H9 (cell line): ENCODE measurements around the gene NKX2-2. TPM values are rescaled to one million over a fixed set of nuclear protein-coding genes. Genes with fewer than 3 reads are reported as not detected.

Experiments used
- DNase-seq: peaks from one replicate; pipeline ENCODE4 v3.0.0-alpha.2; 2017
- H2AFZ ChIP-seq: one replicate; pipeline ENCODE4 v1.6.1; 2013; ENCODE audit warnings: mild to moderate bottlenecking, low read length, control low read depth, moderate library complexity
- H2AK5ac ChIP-seq: 2 replicates; pipeline ENCODE4 v1.6.1; 2013; ENCODE audit warnings: low read length, control low read depth, mixed read lengths; ENCODE audit not compliant: insufficient read length
- H2BK120ac ChIP-seq: one replicate; pipeline ENCODE4 v1.6.1; 2013; ENCODE audit warnings: low read depth, mild to moderate bottlenecking, low read length, control low read depth, inconsistent platforms; ENCODE audit not compliant: poor library complexity, severe bottlenecking
- H2BK12ac ChIP-seq: 2 replicates; pipeline ENCODE4 v1.6.1; 2013; ENCODE audit warnings: low read length, control low read depth, mixed read lengths, low read depth; ENCODE audit not compliant: insufficient read length
- H2BK15ac ChIP-seq: 2 replicates; pipeline ENCODE4 v1.6.1; 2013; ENCODE audit warnings: low read depth, low read length, control low read depth
- H2BK20ac ChIP-seq: one replicate; pipeline ENCODE4 v1.6.1; 2013; ENCODE audit warnings: low read depth, mild to moderate bottlenecking, low read length, control low read depth, inconsistent platforms; ENCODE audit not compliant: poor library complexity, severe bottlenecking
- H2BK5ac ChIP-seq: 2 replicates; pipeline ENCODE4 v1.6.1; 2013; ENCODE audit warnings: low read length, control low read depth, mixed read lengths; ENCODE audit not compliant: insufficient read length
- H3K14ac ChIP-seq: 2 replicates; pipeline ENCODE4 v1.6.1; 2013; ENCODE audit warnings: low read length, control low read depth; ENCODE audit not compliant: insufficient read depth
- H3K18ac ChIP-seq: 2 replicates; pipeline ENCODE4 v1.6.1; 2013; ENCODE audit warnings: low read depth, mild to moderate bottlenecking, mixed read lengths, low read length, control low read depth; ENCODE audit not compliant: insufficient read length
- H3K23ac ChIP-seq: 2 replicates; pipeline ENCODE4 v1.6.1; 2013; ENCODE audit warnings: low read length, control low read depth, mixed read lengths, low read depth; ENCODE audit not compliant: insufficient read length
- H3K23me2 ChIP-seq: 2 replicates; pipeline ENCODE4 v1.6.1; 2013; ENCODE audit warnings: low read depth, mild to moderate bottlenecking, mixed read lengths, low read length, control low read depth; ENCODE audit not compliant: insufficient read length, poor library complexity, severe bottlenecking
- H3K27ac ChIP-seq: 2 replicates; pipeline ENCODE4 v1.5.1; 2013; ENCODE audit warnings: low read length, control low read depth, mixed read lengths, low read depth; ENCODE audit not compliant: insufficient read length
- H3K27me3 ChIP-seq: 2 replicates; pipeline ENCODE4 v1.6.1; 2013; ENCODE audit warnings: low read length, control low read depth, inconsistent platforms; ENCODE audit not compliant: insufficient read depth
- H3K4ac ChIP-seq: 2 replicates; pipeline ENCODE4 v1.6.1; 2013; ENCODE audit warnings: low read depth, mild to moderate bottlenecking, control low read depth, inconsistent platforms, low read length, moderate library complexity
- H3K4me1 ChIP-seq: 2 replicates; pipeline ENCODE4 v1.6.1; 2013; ENCODE audit warnings: low read length, control low read depth, inconsistent platforms; ENCODE audit not compliant: insufficient read depth
- H3K4me2 ChIP-seq: 2 replicates; pipeline ENCODE4 v1.6.1; 2013; ENCODE audit warnings: low read length, control low read depth, mixed read lengths; ENCODE audit not compliant: insufficient read length, insufficient read depth
- H3K56ac ChIP-seq: 2 replicates; pipeline ENCODE4 v1.6.1; 2013; ENCODE audit warnings: low read depth, mild to moderate bottlenecking, mixed read lengths, low read length, control low read depth; ENCODE audit not compliant: insufficient read length
- H3K79me1 ChIP-seq: 2 replicates; pipeline ENCODE4 v1.6.1; 2013; ENCODE audit warnings: low read depth, mild to moderate bottlenecking, moderate library complexity, low read length, control low read depth, inconsistent platforms; ENCODE audit not compliant: insufficient read depth, poor library complexity, severe bottlenecking
- H3K79me2 ChIP-seq: 2 replicates; pipeline ENCODE4 v1.6.1; 2013; ENCODE audit warnings: low read length, control low read depth, inconsistent platforms; ENCODE audit not compliant: insufficient read depth
- H3K9ac ChIP-seq: 2 replicates; pipeline ENCODE4 v1.6.1; 2013; ENCODE audit warnings: low read length, control low read depth, mixed read lengths; ENCODE audit not compliant: insufficient read length; ENCODE audit errors: extremely low read depth
- H3K9me3 ChIP-seq: one replicate; pipeline ENCODE4 v1.6.1; 2013; ENCODE audit warnings: low read depth, low read length, inconsistent platforms; ENCODE audit not compliant: control insufficient read depth
- H3T11ph ChIP-seq: one replicate; pipeline ENCODE4 v1.6.1; 2013; ENCODE audit warnings: mild to moderate bottlenecking, low read length, control low read depth, inconsistent platforms
- H4K20me1 ChIP-seq: one replicate; pipeline ENCODE4 v1.6.1; 2013; ENCODE audit not compliant: control insufficient read depth, insufficient read length, insufficient read depth
- H4K5ac ChIP-seq: 2 replicates; pipeline ENCODE4 v1.6.1; 2013; ENCODE audit warnings: low read depth, mild to moderate bottlenecking, mixed read lengths, low read length, control low read depth; ENCODE audit not compliant: insufficient read length
- H4K8ac ChIP-seq: replicated peaks from 2 replicates; pipeline ENCODE4 v1.6.1; 2013; ENCODE audit warnings: low read length, control low read depth, mixed read lengths, low read depth; ENCODE audit not compliant: insufficient read length
- H4K91ac ChIP-seq: 2 replicates; pipeline ENCODE4 v1.6.1; 2013; ENCODE audit warnings: low read depth, mild to moderate bottlenecking, moderate library complexity, mixed read lengths, low read length, control low read depth; ENCODE audit not compliant: insufficient read length
- H3K27ac Mint-ChIP-seq, 3 experiments: 2 replicates in 2 of 3; 3 replicates in 1 of 3; pipeline ENCODE4 v1.8.0; 2020 to 2021; ENCODE audit warnings: mixed read lengths in 3 of 3, mild to moderate bottlenecking in 1 of 3, moderate library complexity in 1 of 3
- H3K27me3 Mint-ChIP-seq: 2 replicates; pipeline ENCODE4 v1.8.0; 2021; ENCODE audit warnings: low read depth, mild to moderate bottlenecking, moderate library complexity, mixed read lengths
- H3K36me3 Mint-ChIP-seq, 3 experiments: 2 replicates in 2 of 3; 3 replicates in 1 of 3; pipeline ENCODE4 v1.8.0; 2020 to 2021; ENCODE audit warnings: low read depth in 3 of 3, mixed read lengths in 3 of 3; ENCODE audit not compliant: insufficient read depth in 1 of 3
- H3K4me1 Mint-ChIP-seq, 2 experiments: 2 replicates each; pipeline ENCODE4 v1.8.0; 2020; ENCODE audit warnings: mixed read lengths in 2 of 2
- H3K4me3 Mint-ChIP-seq, 2 experiments: 2 replicates in 1 of 2; 3 replicates in 1 of 2; pipeline ENCODE4 v1.8.0; 2020 to 2021; ENCODE audit warnings: mild to moderate bottlenecking in 2 of 2, mixed read lengths in 2 of 2, moderate library complexity in 1 of 2
- H3K9me3 Mint-ChIP-seq, 2 experiments: 2 replicates in 1 of 2; 3 replicates in 1 of 2; pipeline ENCODE4 v1.8.0; 2020; ENCODE audit warnings: mild to moderate bottlenecking in 2 of 2, mixed read lengths in 2 of 2, moderate library complexity in 1 of 2
- WGBS: extraction: QIAGEN DNeasy Blood & Tissue Kit; methylation state at CpG from one replicate; pipeline ENCODE4 v1.1.7; 2013; ENCODE audit warnings: missing lambda C conversion rate, low lambda C conversion rate, mixed read lengths; ENCODE audit not compliant: insufficient read length; ENCODE audit errors: extremely low coverage; 5-methylcytosine and 5-hydroxymethylcytosine counted together
- total RNA-seq: library from RNA; stranded (reverse); gene quantifications from 2 replicates; pipeline ENCODE4 v1.2.1, GENCODE V29; 2021
- TF ChIP-seq, protein P1 (sequence below): fragments of 200-600 bp; sonication (generic); conservative IDR thresholded peaks from 3 replicates; pipeline ENCODE4 v1.8.0; 2021; ENCODE audit warnings: antibody characterized with exemption, mild to moderate bottlenecking

The NKX2-2 gene
- total RNA-seq, 1 experiment from 2014 or later = not detected

DNA sequence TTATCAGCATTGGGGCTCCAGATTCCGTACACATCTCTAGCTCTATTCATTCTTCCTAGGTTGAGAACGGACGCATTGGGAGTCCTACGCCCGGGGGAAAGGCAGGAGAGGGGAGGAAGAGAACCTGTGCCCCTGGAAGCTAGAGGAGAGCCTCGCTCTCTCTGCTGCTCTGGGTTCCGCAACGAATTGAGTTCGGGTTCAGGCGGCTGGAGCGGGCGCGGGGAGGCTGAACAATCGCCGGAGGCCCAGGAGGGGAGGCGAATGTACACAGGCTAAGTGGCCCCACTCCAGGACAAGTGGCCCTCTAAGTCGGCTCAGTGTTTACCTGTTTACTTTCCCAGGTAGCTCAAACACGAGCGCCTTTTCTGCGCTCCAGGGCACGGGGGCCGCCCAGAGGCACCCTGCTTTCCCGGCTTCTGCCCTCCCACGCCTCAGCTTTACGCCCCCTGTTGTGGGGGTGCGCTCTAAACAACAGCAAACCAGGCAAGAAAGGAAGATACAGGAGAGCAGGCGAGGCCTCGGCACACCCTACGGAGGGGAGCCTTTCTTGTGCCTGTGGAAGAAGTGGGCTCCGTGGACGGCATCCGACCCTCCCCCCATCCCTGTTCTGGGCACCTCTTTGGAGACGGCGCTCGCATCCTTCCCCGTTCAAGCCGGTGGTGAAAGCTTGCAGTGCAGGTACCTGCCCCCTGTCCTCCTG lies 4.6 kb upstream of the NKX2-2 start:
- no peak overlapping the region for H3T11ph ChIP-seq
- H3K4me2 ChIP-seq = peak overlapping the region; percentile 50
- no peaks in the 10 kb centered on the region for H3K79me1 ChIP-seq
- peaks cover 37% of the 10 kb centered on the region for H3K23me2 ChIP-seq
- H4K8ac ChIP-seq = no peak overlapping the region
- peak overlapping the region in 1 of 2 experiments; percentile 74; a peak in 2 of 5 replicates for H3K4me3 Mint-ChIP-seq
- no peak overlapping the region for H2BK120ac ChIP-seq
- H3K79me2 ChIP-seq = no peaks in the 10 kb centered on the region
- H4K20me1 ChIP-seq = no peaks in the 10 kb centered on the region
- H3K4me1 Mint-ChIP-seq = peaks cover 55 to 62% of the 10 kb centered on the region in 2 experiments
- H4K91ac ChIP-seq = no peak overlapping the region
- TF ChIP-seq, protein P1, sequence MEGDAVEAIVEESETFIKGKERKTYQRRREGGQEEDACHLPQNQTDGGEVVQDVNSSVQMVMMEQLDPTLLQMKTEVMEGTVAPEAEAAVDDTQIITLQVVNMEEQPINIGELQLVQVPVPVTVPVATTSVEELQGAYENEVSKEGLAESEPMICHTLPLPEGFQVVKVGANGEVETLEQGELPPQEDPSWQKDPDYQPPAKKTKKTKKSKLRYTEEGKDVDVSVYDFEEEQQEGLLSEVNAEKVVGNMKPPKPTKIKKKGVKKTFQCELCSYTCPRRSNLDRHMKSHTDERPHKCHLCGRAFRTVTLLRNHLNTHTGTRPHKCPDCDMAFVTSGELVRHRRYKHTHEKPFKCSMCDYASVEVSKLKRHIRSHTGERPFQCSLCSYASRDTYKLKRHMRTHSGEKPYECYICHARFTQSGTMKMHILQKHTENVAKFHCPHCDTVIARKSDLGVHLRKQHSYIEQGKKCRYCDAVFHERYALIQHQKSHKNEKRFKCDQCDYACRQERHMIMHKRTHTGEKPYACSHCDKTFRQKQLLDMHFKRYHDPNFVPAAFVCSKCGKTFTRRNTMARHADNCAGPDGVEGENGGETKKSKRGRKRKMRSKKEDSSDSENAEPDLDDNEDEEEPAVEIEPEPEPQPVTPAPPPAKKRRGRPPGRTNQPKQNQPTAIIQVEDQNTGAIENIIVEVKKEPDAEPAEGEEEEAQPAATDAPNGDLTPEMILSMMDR = no peak
- peaks cover 81% of the 10 kb centered on the region for H3K27me3 ChIP-seq
- no peak overlapping the region for H2BK12ac ChIP-seq
- no peak overlapping the region for H3K4ac ChIP-seq
- no peaks in the 10 kb centered on the region; a peak in 1 of 7 replicates for H3K36me3 Mint-ChIP-seq
- peaks cover 3% of the 10 kb centered on the region; the same call in 1 of the 2 replicates for H3K4me1 ChIP-seq
- H4K5ac ChIP-seq = no peak overlapping the region
- H3K27ac Mint-ChIP-seq = no peak overlapping the region
- no peak overlapping the region for H2BK20ac ChIP-seq
- WGBS = no CpG with 5 or more reads among the region's 37 CpGs
- H2BK15ac ChIP-seq = no peak overlapping the region
- no peak overlapping the region for H2BK5ac ChIP-seq
- H2AK5ac ChIP-seq = no peak overlapping the region
- H3K9me3 ChIP-seq = no peaks in the 10 kb centered on the region
- H3K27me3 Mint-ChIP-seq = peaks cover 96% of the 10 kb centered on the region
- no peak overlapping the region for H3K27ac ChIP-seq
- no peak overlapping the region for H2AFZ ChIP-seq
- H3K23ac ChIP-seq = no peak overlapping the region
- DNase-seq = peak; percentile 29
- H3K14ac ChIP-seq = no peak overlapping the region
- H3K9me3 Mint-ChIP-seq = peaks cover 0 to 2% of the 10 kb centered on the region in 2 experiments; a peak in 2 of 5 replicates
- H3K18ac ChIP-seq = no peak overlapping the region
- no peak overlapping the region for H3K56ac ChIP-seq
- no peak overlapping the region for H3K9ac ChIP-seq
